Body of pancreas (tissue), 4 donors: ENCODE data around the gene MEGF10.
"Not testable (repeated sequence)": the region's sequence is repeated elsewhere in the genome, so short reads cannot be mapped to it uniquely, and the experiment has no call there.

Source experiments
- POLR2A ChIP-seq, 3 donors: fragments of 450-650 bp; IDR thresholded peaks; one replicate each; pipeline ENCODE4 v1.6.1; 2016; ENCODE audit warnings: antibody characterized with exemption in 3 of 3, mild to moderate bottlenecking in 2 of 3
- TF ChIP-seq, protein P1 (sequence below), 7 experiments: fragments of 450-650 bp in 4 of 7; fragments of 200-600 bp in 3 of 7; sonication (generic) in 3 of 7; IDR thresholded peaks; one replicate each; pipeline ENCODE4 v1.5.1; 2016 to 2019; ENCODE audit warnings: antibody characterized with exemption in 7 of 7

DNA sequence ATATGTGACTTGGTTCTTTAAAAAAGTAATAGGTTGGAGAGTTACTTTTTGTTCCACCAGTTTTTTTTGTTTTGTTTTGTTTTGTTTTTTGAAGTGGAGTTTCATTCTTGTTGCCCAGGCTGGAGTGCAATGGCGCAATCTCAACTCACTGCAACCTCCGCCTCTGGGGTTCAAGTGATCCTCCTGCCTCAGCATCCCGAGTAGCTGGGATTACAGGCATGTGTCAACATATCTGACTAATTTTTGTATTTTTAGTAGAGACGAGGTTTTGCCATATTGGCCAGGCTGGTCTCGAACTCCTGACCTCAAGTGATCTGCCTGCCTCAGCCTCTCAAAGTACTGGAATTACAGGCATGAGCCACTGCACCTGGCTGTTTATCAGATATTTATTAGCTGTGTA is 6.3 kb downstream of the MEGF10 start:
- TF ChIP-seq, protein P1, sequence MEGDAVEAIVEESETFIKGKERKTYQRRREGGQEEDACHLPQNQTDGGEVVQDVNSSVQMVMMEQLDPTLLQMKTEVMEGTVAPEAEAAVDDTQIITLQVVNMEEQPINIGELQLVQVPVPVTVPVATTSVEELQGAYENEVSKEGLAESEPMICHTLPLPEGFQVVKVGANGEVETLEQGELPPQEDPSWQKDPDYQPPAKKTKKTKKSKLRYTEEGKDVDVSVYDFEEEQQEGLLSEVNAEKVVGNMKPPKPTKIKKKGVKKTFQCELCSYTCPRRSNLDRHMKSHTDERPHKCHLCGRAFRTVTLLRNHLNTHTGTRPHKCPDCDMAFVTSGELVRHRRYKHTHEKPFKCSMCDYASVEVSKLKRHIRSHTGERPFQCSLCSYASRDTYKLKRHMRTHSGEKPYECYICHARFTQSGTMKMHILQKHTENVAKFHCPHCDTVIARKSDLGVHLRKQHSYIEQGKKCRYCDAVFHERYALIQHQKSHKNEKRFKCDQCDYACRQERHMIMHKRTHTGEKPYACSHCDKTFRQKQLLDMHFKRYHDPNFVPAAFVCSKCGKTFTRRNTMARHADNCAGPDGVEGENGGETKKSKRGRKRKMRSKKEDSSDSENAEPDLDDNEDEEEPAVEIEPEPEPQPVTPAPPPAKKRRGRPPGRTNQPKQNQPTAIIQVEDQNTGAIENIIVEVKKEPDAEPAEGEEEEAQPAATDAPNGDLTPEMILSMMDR (IDR thresholded peaks at IDR 0.05), result not testable (repeated sequence)
- not testable (repeated sequence) for TF ChIP-seq POLR2A (IDR thresholded peaks at IDR 0.05)
